HEK293 (cell line): ENCODE results near the gene PRPF31.

ENCODE experiments used
- CTCF ChIA-PET: fragments of 350-600 bp; formaldehyde crosslinking; extraction: SDS; loops from one replicate; lab custom pipeline; 2021; ENCODE audit warnings: antibody characterized with exemption; lab: Yijun Ruan, JAX
- POLR2A ChIA-PET: fragments of 300-600 bp; formaldehyde crosslinking; extraction: SDS; loops from one replicate; lab custom pipeline; 2020; ENCODE audit warnings: antibody characterized with exemption, inconsistent platforms; lab: Yijun Ruan, JAX
- H3K27ac ChIP-seq: fragments of 200-500 bp; sonication (Bioruptor generic); 2 replicates; pipeline ENCODE4 v1.5.1; 2014; ENCODE audit warnings: low read depth, low read length, control low read depth, inconsistent platforms; ENCODE audit errors: extremely low read depth
- H3K36me3 ChIP-seq, 2 experiments: fragments of 200-500 bp in 1 of 2; sonication (Bioruptor generic) in 1 of 2; 1 replicate in 1 of 2; 2 replicates in 1 of 2; pipeline ENCODE4 v1.5.1; 2014 to 2017; ENCODE audit warnings: inconsistent platforms in 2 of 2, low read length in 2 of 2; ENCODE audit not compliant: control insufficient read depth in 2 of 2, insufficient read depth in 1 of 2
- H3K4me1 ChIP-seq: fragments of 200-500 bp; sonication (Bioruptor generic); 2 replicates; pipeline ENCODE4 v1.5.1; 2014; ENCODE audit warnings: mild to moderate bottlenecking, low read length, inconsistent platforms; ENCODE audit not compliant: control insufficient read depth, insufficient read depth
- H3K4me3 ChIP-seq: 2 replicates; pipeline ENCODE4 v1.5.1; 2011; ENCODE audit warnings: low read depth, mild to moderate bottlenecking, control low read depth, low read length, moderate library complexity
- H3K9me3 ChIP-seq: fragments of 200-500 bp; sonication (Bioruptor generic); 2 replicates; pipeline ENCODE4 v1.5.1; 2014; ENCODE audit warnings: low read depth, low read length, inconsistent platforms; ENCODE audit not compliant: control insufficient read depth, insufficient read depth
- ATF2 ChIP-seq: fragments of 450-650 bp; formaldehyde crosslinking; IDR thresholded peaks from 2 replicates; pipeline ENCODE4 v1.5.1; 2016; ENCODE audit warnings: missing biosample characterization, missing genetic modification characterization, low read depth
- BCL6B ChIP-seq: fragments of 450-650 bp; formaldehyde crosslinking; IDR thresholded peaks from 2 replicates; pipeline ENCODE4 v1.5.1; 2017; ENCODE audit warnings: missing biosample characterization, missing genetic modification characterization
- CTCF ChIP-seq: fragments of 450-650 bp; formaldehyde crosslinking; IDR thresholded peaks from 2 replicates; pipeline ENCODE4 v1.5.1; 2016; ENCODE audit warnings: missing biosample characterization, missing genetic modification characterization
- GLI4 ChIP-seq: fragments of 450-650 bp; formaldehyde crosslinking; IDR thresholded peaks from 2 replicates; pipeline ENCODE4 v1.5.1; 2016; ENCODE audit warnings: missing biosample characterization, missing genetic modification characterization
- IKZF3 ChIP-seq: fragments of 450-650 bp; IDR thresholded peaks from 2 replicates; pipeline ENCODE4 v1.5.0; 2018; ENCODE audit warnings: missing biosample characterization, mild to moderate bottlenecking, missing genetic modification characterization, moderate library complexity
- PRDM4 ChIP-seq: fragments of 450-650 bp; formaldehyde crosslinking; IDR thresholded peaks from 2 replicates; pipeline ENCODE4 v1.5.1; 2017; ENCODE audit warnings: missing biosample characterization, missing genetic modification characterization
- REPIN1 ChIP-seq: fragments of 450-650 bp; formaldehyde crosslinking; IDR thresholded peaks from 2 replicates; pipeline ENCODE4 v1.5.1; 2017; ENCODE audit warnings: missing biosample characterization, missing genetic modification characterization, low read depth
- SP2 ChIP-seq: fragments of 450-650 bp; formaldehyde crosslinking; IDR thresholded peaks from 2 replicates; pipeline ENCODE4 v1.5.1; 2016; ENCODE audit warnings: missing biosample characterization, missing genetic modification characterization
- ZNF10 ChIP-seq: fragments of 450-650 bp; formaldehyde crosslinking; IDR thresholded peaks from 2 replicates; pipeline ENCODE4 v1.5.1; 2017; ENCODE audit warnings: missing biosample characterization, missing genetic modification characterization
- ZNF280D ChIP-seq: fragments of 450-650 bp; formaldehyde crosslinking; IDR thresholded peaks from 2 replicates; pipeline ENCODE4 v1.5.1; 2016; ENCODE audit warnings: missing biosample characterization, missing genetic modification characterization
- ZNF354C ChIP-seq: fragments of 450-650 bp; formaldehyde crosslinking; IDR thresholded peaks from 2 replicates; pipeline ENCODE4 v1.5.1; 2016; ENCODE audit warnings: missing biosample characterization, missing genetic modification characterization, low read depth, borderline replicate concordance
- ZNF391 ChIP-seq: fragments of 450-650 bp; formaldehyde crosslinking; IDR thresholded peaks from 2 replicates; pipeline ENCODE4 v1.5.1; 2016; ENCODE audit warnings: low read depth, missing biosample characterization, missing genetic modification characterization, borderline replicate concordance
- ZNF398 ChIP-seq: fragments of 450-650 bp; formaldehyde crosslinking; IDR thresholded peaks from 2 replicates; pipeline ENCODE4 v1.5.1; 2017; ENCODE audit warnings: missing biosample characterization, missing genetic modification characterization
- ZNF514 ChIP-seq: fragments of 450-650 bp; formaldehyde crosslinking; IDR thresholded peaks from 2 replicates; pipeline ENCODE4 v1.5.1; 2016; ENCODE audit warnings: missing biosample characterization, missing genetic modification characterization
- ZNF558 ChIP-seq: fragments of 450-650 bp; formaldehyde crosslinking; IDR thresholded peaks from 2 replicates; pipeline ENCODE4 v1.5.1; 2016; ENCODE audit warnings: missing biosample characterization, missing genetic modification characterization
- ZNF600 ChIP-seq: fragments of 450-650 bp; formaldehyde crosslinking; IDR thresholded peaks from 2 replicates; pipeline ENCODE4 v1.5.1; 2016; ENCODE audit warnings: missing biosample characterization, missing genetic modification characterization
- ZNF629 ChIP-seq: fragments of 450-650 bp; formaldehyde crosslinking; IDR thresholded peaks from 2 replicates; pipeline ENCODE4 v1.5.1; 2017; ENCODE audit warnings: missing biosample characterization, missing genetic modification characterization
- ZNF707 ChIP-seq: fragments of 450-650 bp; formaldehyde crosslinking; IDR thresholded peaks from 2 replicates; pipeline ENCODE4 v1.5.1; 2016; ENCODE audit warnings: missing biosample characterization, missing genetic modification characterization
- ZSCAN23 ChIP-seq: fragments of 450-650 bp; formaldehyde crosslinking; IDR thresholded peaks from 2 replicates; pipeline ENCODE4 v1.5.1; 2016; ENCODE audit warnings: missing biosample characterization, missing genetic modification characterization
- ZSCAN5A ChIP-seq: fragments of 450-650 bp; formaldehyde crosslinking; IDR thresholded peaks from 2 replicates; pipeline ENCODE4 v1.5.1; 2016; ENCODE audit warnings: missing biosample characterization, missing genetic modification characterization

The PRPF31 gene

GRCh38 chr19:54073829-54074228 is 41.7 kb upstream of the PRPF31 start:
- TF ChIP-seq ZNF10 (tag by site-specific recombination) (no peak), ATF2 (tag by site-specific recombination) (no peak), BCL6B (tag by site-specific recombination) (no peak), ZNF707 (tag by site-specific recombination) (no peak), ZNF558 (tag by site-specific recombination) (no peak), ZSCAN5A (no peak), REPIN1 (no peak), ZNF600 (tag by site-specific recombination) (no peak), ZNF629 (tag by site-specific recombination) (no peak), GLI4 (no peak)
- CTCF ChIA-PET: no interaction called here

GRCh38 chr19:54074851-54075250 is 40.7 kb upstream of the PRPF31 start:
- POLR2A ChIA-PET: interaction anchor here (0.6 kb wide), 1 partner anchor 114 kb away, joined by 3 read pairs; no protein-coding TSS in a partner anchor
- Histone ChIP-seq H3K4me3 (no peak overlapping the region), H3K4me1 (no peaks in the 10 kb centered on the region), H3K9me3 (no peaks in the 10 kb centered on the region), H3K36me3 (no peaks in the 10 kb centered on the region), H3K27ac (no peak overlapping the region)
- CTCF ChIA-PET: no interaction called here
- TF ChIP-seq CTCF (tag by site-specific recombination) (no peak), ZNF391 (tag by site-specific recombination) (no peak), PRDM4 (tag by site-specific recombination) (no peak), ZNF398 (tag by site-specific recombination) (no peak), ZNF514 (tag by site-specific recombination) (no peak), ZNF280D (tag by site-specific recombination) (no peak), ZNF354C (no peak), SP2 (tag by site-specific recombination) (no peak), IKZF3 (tag by site-specific recombination) (no peak), ZSCAN23 (tag by site-specific recombination) (no peak)

More at GRCh38 chr19:54073829-54074228, 41.7 kb upstream of the PRPF31 start:
- POLR2A ChIA-PET: no interaction called here
- H3K4me1 ChIP-seq: no peaks in the 10 kb centered on the region
- H3K27ac ChIP-seq: no peak overlapping the region
- no peak overlapping the region for H3K4me3 ChIP-seq
- H3K36me3 ChIP-seq: no peaks in the 10 kb centered on the region
- no peaks in the 10 kb centered on the region for H3K9me3 ChIP-seq
